ENCODE data around the gene LMNTD2. TPM values are rescaled to one million over a fixed set of nuclear protein-coding genes. Genes with fewer than 3 reads are reported as not detected.

LMNTD2 gene
- polyA plus RNA-seq, 1 donor from 2014 or later: 0.61 TPM

DNA sequence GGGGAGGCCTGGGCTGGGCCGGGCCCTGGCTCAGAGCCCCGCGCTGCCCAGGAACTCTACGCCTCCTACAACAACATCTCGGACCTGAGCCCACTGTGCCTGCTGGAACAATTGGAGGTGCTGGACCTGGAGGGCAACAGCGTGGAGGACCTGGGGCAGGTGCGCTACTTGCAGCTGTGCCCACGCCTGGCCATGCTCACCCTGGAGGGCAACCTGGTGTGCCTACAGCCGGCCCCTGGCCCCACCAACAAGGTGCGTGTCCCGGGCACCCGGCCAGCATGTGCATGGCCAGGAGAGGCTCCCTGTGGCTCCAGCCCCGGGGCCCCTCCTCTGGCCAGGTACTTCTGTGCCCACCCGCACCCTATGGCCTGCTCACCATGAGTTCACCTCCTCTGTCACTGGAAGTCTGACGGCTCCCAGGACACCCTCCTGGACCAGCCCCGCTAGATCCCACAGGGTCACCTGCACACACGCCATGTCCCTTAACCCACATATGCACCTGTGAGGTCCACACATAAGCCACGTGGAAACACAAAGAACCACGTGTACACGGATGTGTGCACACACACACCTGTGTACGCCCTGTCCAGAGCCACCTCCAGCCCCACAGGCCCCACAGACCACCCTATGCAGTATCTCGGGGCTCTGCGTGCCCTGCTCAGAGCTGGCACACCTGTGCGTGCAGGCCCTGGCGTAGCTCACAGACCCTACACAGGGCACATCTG lies 10.4 kb downstream of the LMNTD2 start:
- H2AFZ ChIP-seq (ENCODE audit: low read depth, low read length): no peak overlapping the region
- no peaks in the 10 kb centered on the region for H3F3A ChIP-seq (ENCODE audit: insufficient read depth, low read length, poor library complexity, severe bottlenecking)
- peaks cover 8% of the 10 kb centered on the region for H3K27me3 ChIP-seq (ENCODE audit: insufficient read depth, low read depth, low read length)
- no peak overlapping the region for H3K9ac ChIP-seq (ENCODE audit: low read length)
- no peaks in the 10 kb centered on the region for H3K9me3 ChIP-seq (ENCODE audit: low read length)
- H4K20me1 ChIP-seq (ENCODE audit: insufficient read depth): no peaks in the 10 kb centered on the region
- H3K9me2 ChIP-seq (ENCODE audit: insufficient read depth, low read length): no peaks in the 10 kb centered on the region
- no peaks in the 10 kb centered on the region for H3K36me3 ChIP-seq (ENCODE audit: insufficient read depth, low read length)
- no peak overlapping the region for H3K4me3 ChIP-seq (ENCODE audit: low read length)
- no peak overlapping the region for H3K4me2 ChIP-seq (ENCODE audit: low read length)
- H3K27ac ChIP-seq (ENCODE audit: low read length): no peak overlapping the region
- no peaks in the 10 kb centered on the region for H3K79me2 ChIP-seq (replicated peaks; ENCODE audit: insufficient read depth, low read length)
- TF ChIP-seq EZH2 (IDR thresholded peaks at IDR 0.05; ENCODE audit: borderline replicate concordance, insufficient read depth, low read length, poor library complexity, severe bottlenecking) (no peak), POLR2AphosphoS5 (IDR thresholded peaks at IDR 0.05) (no peak), EP300 (conservative IDR thresholded peaks at IDR 0.05; ENCODE audit: poor library complexity, severe bottlenecking) (no peak), TAF1 (IDR thresholded peaks at IDR 0.05; ENCODE audit: low read depth) (no peak), SMC3 (conservative IDR thresholded peaks at IDR 0.05; ENCODE audit: poor library complexity) (no peak), RAD21 (conservative IDR thresholded peaks at IDR 0.05) (no peak), MXI1 (conservative IDR thresholded peaks at IDR 0.05; ENCODE audit: poor library complexity, severe bottlenecking) (no peak)

DNA sequence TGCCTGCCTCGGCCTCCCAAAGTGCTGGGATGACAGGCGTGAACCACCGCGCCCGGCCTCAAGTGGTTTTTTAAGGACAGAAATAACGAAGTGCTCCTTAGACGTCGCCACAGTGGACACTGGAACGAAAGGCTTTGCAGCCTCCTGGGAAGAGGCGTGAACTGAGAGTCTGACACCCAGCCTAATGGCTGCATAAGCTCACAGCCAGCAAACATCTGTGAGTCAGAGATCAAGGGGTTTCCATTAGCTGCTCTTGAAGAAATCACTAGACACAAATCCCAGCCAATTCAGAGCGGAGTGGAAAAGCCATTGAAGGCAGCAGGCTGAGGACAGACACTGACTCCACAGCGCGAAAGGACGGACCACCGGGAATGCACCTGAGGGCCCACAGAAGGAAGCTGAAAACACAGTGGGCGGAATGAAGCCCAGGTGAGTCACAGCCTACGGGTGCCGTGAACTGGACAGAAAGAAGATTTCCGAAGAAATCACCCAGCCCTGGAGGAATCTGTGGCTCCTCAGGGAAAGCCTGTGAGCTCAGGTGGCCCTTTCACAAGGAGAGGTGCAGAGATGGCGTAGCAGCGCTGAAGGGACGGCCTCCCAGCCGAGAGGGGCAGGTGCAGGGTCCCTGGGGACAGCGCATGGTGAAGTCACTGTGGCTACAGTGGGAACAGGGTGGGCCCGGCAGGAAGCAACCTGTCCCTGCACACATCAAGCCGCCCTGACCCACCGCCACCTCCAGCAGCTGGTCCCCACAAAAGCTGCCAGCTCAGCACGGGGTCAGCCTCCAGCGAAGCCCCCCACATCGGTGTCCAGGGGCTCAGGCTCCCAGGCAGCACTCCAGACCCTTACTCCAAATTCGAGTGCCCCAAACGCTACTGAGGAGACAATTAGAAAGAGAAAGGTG lies 11.6 kb downstream of the LMNTD2 start:
- Histone ChIP-seq H3K36me3 (ENCODE audit: insufficient read depth, low read length) (no peaks in the 10 kb centered on the region), H3K4me3 (ENCODE audit: low read length) (no peak overlapping the region), H4K20me1 (ENCODE audit: insufficient read depth) (no peaks in the 10 kb centered on the region), H3K9me3 (ENCODE audit: low read length) (no peaks in the 10 kb centered on the region), H3F3A (ENCODE audit: insufficient read depth, low read length, poor library complexity, severe bottlenecking) (no peaks in the 10 kb centered on the region), H3K27me3 (ENCODE audit: insufficient read depth, low read depth, low read length) (no peaks in the 10 kb centered on the region), H3K27ac (ENCODE audit: low read length) (no peak overlapping the region), H3K9ac (ENCODE audit: low read length) (no peak overlapping the region), H3K9me2 (ENCODE audit: insufficient read depth, low read length) (no peaks in the 10 kb centered on the region), H3K79me2 (replicated peaks; ENCODE audit: insufficient read depth, low read length) (no peaks in the 10 kb centered on the region), H2AFZ (ENCODE audit: low read depth, low read length) (no peak overlapping the region), H3K4me2 (ENCODE audit: low read length) (no peak overlapping the region)
- TF ChIP-seq SMC3 (conservative IDR thresholded peaks at IDR 0.05; ENCODE audit: poor library complexity): no peak
- TF ChIP-seq POLR2AphosphoS5 (IDR thresholded peaks at IDR 0.05): no peak
- TF ChIP-seq MXI1 (conservative IDR thresholded peaks at IDR 0.05; ENCODE audit: poor library complexity, severe bottlenecking): no peak
- TF ChIP-seq, protein P1, sequence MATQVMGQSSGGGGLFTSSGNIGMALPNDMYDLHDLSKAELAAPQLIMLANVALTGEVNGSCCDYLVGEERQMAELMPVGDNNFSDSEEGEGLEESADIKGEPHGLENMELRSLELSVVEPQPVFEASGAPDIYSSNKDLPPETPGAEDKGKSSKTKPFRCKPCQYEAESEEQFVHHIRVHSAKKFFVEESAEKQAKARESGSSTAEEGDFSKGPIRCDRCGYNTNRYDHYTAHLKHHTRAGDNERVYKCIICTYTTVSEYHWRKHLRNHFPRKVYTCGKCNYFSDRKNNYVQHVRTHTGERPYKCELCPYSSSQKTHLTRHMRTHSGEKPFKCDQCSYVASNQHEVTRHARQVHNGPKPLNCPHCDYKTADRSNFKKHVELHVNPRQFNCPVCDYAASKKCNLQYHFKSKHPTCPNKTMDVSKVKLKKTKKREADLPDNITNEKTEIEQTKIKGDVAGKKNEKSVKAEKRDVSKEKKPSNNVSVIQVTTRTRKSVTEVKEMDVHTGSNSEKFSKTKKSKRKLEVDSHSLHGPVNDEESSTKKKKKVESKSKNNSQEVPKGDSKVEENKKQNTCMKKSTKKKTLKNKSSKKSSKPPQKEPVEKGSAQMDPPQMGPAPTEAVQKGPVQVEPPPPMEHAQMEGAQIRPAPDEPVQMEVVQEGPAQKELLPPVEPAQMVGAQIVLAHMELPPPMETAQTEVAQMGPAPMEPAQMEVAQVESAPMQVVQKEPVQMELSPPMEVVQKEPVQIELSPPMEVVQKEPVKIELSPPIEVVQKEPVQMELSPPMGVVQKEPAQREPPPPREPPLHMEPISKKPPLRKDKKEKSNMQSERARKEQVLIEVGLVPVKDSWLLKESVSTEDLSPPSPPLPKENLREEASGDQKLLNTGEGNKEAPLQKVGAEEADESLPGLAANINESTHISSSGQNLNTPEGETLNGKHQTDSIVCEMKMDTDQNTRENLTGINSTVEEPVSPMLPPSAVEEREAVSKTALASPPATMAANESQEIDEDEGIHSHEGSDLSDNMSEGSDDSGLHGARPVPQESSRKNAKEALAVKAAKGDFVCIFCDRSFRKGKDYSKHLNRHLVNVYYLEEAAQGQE (IDR thresholded peaks at IDR 0.05; ENCODE audit: borderline replicate concordance): no peak
- TF ChIP-seq, protein P2, sequence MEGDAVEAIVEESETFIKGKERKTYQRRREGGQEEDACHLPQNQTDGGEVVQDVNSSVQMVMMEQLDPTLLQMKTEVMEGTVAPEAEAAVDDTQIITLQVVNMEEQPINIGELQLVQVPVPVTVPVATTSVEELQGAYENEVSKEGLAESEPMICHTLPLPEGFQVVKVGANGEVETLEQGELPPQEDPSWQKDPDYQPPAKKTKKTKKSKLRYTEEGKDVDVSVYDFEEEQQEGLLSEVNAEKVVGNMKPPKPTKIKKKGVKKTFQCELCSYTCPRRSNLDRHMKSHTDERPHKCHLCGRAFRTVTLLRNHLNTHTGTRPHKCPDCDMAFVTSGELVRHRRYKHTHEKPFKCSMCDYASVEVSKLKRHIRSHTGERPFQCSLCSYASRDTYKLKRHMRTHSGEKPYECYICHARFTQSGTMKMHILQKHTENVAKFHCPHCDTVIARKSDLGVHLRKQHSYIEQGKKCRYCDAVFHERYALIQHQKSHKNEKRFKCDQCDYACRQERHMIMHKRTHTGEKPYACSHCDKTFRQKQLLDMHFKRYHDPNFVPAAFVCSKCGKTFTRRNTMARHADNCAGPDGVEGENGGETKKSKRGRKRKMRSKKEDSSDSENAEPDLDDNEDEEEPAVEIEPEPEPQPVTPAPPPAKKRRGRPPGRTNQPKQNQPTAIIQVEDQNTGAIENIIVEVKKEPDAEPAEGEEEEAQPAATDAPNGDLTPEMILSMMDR (IDR thresholded peaks at IDR 0.05; ENCODE audit: poor library complexity, severe bottlenecking): no peak
- no peak for TF ChIP-seq EZH2 (IDR thresholded peaks at IDR 0.05; ENCODE audit: borderline replicate concordance, insufficient read depth, low read length, poor library complexity, severe bottlenecking)
- TF ChIP-seq RAD21 (conservative IDR thresholded peaks at IDR 0.05): no peak
- TF ChIP-seq EP300 (conservative IDR thresholded peaks at IDR 0.05; ENCODE audit: poor library complexity, severe bottlenecking): no peak
- no peak for TF ChIP-seq TAF1 (IDR thresholded peaks at IDR 0.05; ENCODE audit: low read depth)
